ENCODE measurements around the gene OSBPL1A. TPM values are rescaled to one million over a fixed set of nuclear protein-coding genes. Genes with fewer than 3 reads are reported as not detected.
A peak's percentile ranks its signal among the peaks of the same experiment; 100 is the strongest.

Gene OSBPL1A
- total RNA-seq, 1 experiment from 2014 or later = 35.4 TPM

GRCh38 chr18:24219561-24220317 is 177.9 kb downstream of the OSBPL1A start:
- peak; percentile 17 for DNase-seq (ENCODE audit: low read depth)

GRCh38 chr18:24214913-24215312 is 182.7 kb downstream of the OSBPL1A start:
- DNase-seq (ENCODE audit: low read depth) = no peak

- no peak for DNase-seq (ENCODE audit: low read depth)
These were observed 183.5 kb downstream of the OSBPL1A start for GRCh38 chr18:24214144-24214543.

GRCh38 chr18:24212939-24213338 is 184.7 kb downstream of the OSBPL1A start:
- DNase-seq (ENCODE audit: low read depth) = peak; percentile 81

GRCh38 chr18:24209558-24209957 is 188.1 kb downstream of the OSBPL1A start:
- DNase-seq (ENCODE audit: low read depth) = peak; percentile 24

- DNase-seq (ENCODE audit: low read depth) = no peak
These were observed 189.2 kb downstream of the OSBPL1A start for GRCh38 chr18:24208270-24209035.

- no peak for DNase-seq (ENCODE audit: low read depth)
These were observed 192.7 kb downstream of the OSBPL1A start for GRCh38 chr18:24204904-24205303.

GRCh38 chr18:24201699-24202687 is 195.6 kb downstream of the OSBPL1A start:
- DNase-seq (ENCODE audit: low read depth) = no peak

GRCh38 chr18:24200494-24201290 is 196.9 kb downstream of the OSBPL1A start:
- no peak for DNase-seq (ENCODE audit: low read depth)

GRCh38 chr18:24199372-24199962 is 198.2 kb downstream of the OSBPL1A start:
- no peak for DNase-seq (ENCODE audit: low read depth)

- no peak for DNase-seq (ENCODE audit: low read depth)
These were observed 199.2 kb downstream of the OSBPL1A start for GRCh38 chr18:24198461-24198860.

GRCh38 chr18:24197412-24197811 is 200.2 kb downstream of the OSBPL1A start:
- DNase-seq (ENCODE audit: low read depth) = no peak

- DNase-seq (ENCODE audit: low read depth) = no peak
These were observed 200.9 kb downstream of the OSBPL1A start for GRCh38 chr18:24196764-24197163.

GRCh38 chr18:24195296-24196053 is 202.1 kb downstream of the OSBPL1A start:
- no peak for DNase-seq (ENCODE audit: low read depth)

- peak; percentile 29 for DNase-seq (ENCODE audit: low read depth)
These were observed 207.0 kb downstream of the OSBPL1A start for GRCh38 chr18:24190590-24190989.

GRCh38 chr18:24189664-24190346 is 207.8 kb downstream of the OSBPL1A start:
- no peak for DNase-seq (ENCODE audit: low read depth)

- no peak for DNase-seq (ENCODE audit: low read depth)
These were observed 208.6 kb downstream of the OSBPL1A start for GRCh38 chr18:24189007-24189528.

- no peak for DNase-seq (ENCODE audit: low read depth)
These were observed 209.5 kb downstream of the OSBPL1A start for GRCh38 chr18:24188120-24188519.

GRCh38 chr18:24187689-24188088 is 209.9 kb downstream of the OSBPL1A start:
- DNase-seq (ENCODE audit: low read depth) = no peak
